Heart right ventricle (tissue), 16 donors: ENCODE measurements around the gene RBM27. TPM values are rescaled to one million over a fixed set of nuclear protein-coding genes. Genes with fewer than 3 reads are reported as not detected.
A peak's percentile ranks its signal among the peaks of the same experiment; 100 is the strongest.
"Not testable (repeated sequence)": the region's sequence is repeated elsewhere in the genome, so short reads cannot be mapped to it uniquely, and the experiment has no call there.

ENCODE experiments used
- ATAC-seq, 8 donors: fragments of 200-7000 bp; cut with Tn5 transposase; one replicate each; pipeline ENCODE4 v1.9.1; 2020; ENCODE audit warnings: mild to moderate bottlenecking in 8 of 8, moderate library complexity in 8 of 8, moderate number of reproducible peaks in 1 of 8
- DNase-seq, 2 donors: peaks; one replicate each; pipeline ENCODE4 v3.0.0-alpha.2; 2020
- H3K27ac ChIP-seq, 10 donors: fragments of 200-600 bp; sonication (generic) in 2 of 10; one replicate each; pipeline versions ENCODE4 v1.5.0 to v1.8.0; 2020 to 2022; ENCODE audit warnings: mild to moderate bottlenecking in 3 of 10
- H3K27me3 ChIP-seq, 7 donors: fragments of 200-600 bp; one replicate each; pipeline ENCODE4 v1.8.0; 2021 to 2022; ENCODE audit warnings: mild to moderate bottlenecking in 2 of 7
- H3K36me3 ChIP-seq, 9 donors: fragments of 200-600 bp; sonication (generic) in 1 of 9; one replicate each; pipeline versions ENCODE4 v1.5.0 to v1.8.0; 2020 to 2022; ENCODE audit warnings: mild to moderate bottlenecking in 2 of 9
- H3K4me1 ChIP-seq, 9 donors: fragments of 200-600 bp; sonication (generic) in 1 of 9; one replicate each; pipeline versions ENCODE4 v1.5.0 to v1.8.0; 2020 to 2022; ENCODE audit warnings: mild to moderate bottlenecking in 4 of 9
- H3K4me3 ChIP-seq, 10 donors: fragments of 200-600 bp; sonication (generic) in 2 of 10; one replicate each; pipeline versions ENCODE4 v1.5.0 to v1.8.0; 2020 to 2022; ENCODE audit warnings: mild to moderate bottlenecking in 7 of 10, moderate library complexity in 2 of 10
- H3K9me3 ChIP-seq, 11 donors: fragments of 200-600 bp in 10 of 11; sonication (generic) in 2 of 11; one replicate each; pipeline versions ENCODE4 v1.5.0 to v1.8.0; 2013 to 2022; ENCODE audit warnings: mild to moderate bottlenecking in 2 of 11, control low read depth in 1 of 11, moderate library complexity in 1 of 11
- CTCF ChIP-seq, 9 donors: fragments of 200-600 bp; sonication (generic) in 2 of 9; IDR thresholded peaks; one replicate each; pipeline versions ENCODE4 v1.5.0 to v1.8.0; 2021 to 2022; ENCODE audit warnings: antibody characterized with exemption in 9 of 9, mild to moderate bottlenecking in 5 of 9, moderate library complexity in 1 of 9
- WGBS, 2 donors: extraction: QIAGEN DNeasy Blood & Tissue Kit; methylation state at CpG; one replicate each; pipeline ENCODE4 v1.1.7; 2013; ENCODE audit warnings: inconsistent platforms in 1 of 2; 5-methylcytosine and 5-hydroxymethylcytosine counted together
- intact Hi-C, 10 donors: fragments of 100-400 bp; cut with DNase I; formaldehyde crosslinking; loops; one replicate each; pipeline versions ENCODE4 v1.11.1 to v1.14.2; 2022
- polyA plus RNA-seq, 2 donors: library from polyadenylated mRNA; stranded (reverse); fragments of 200-250 nt; gene quantifications; one replicate each; pipeline ENCODE4 v1.2.3, GENCODE V29; 2013
- total RNA-seq, 10 donors: library from RNA; stranded (reverse); fragmentation: NEBNext Ultra II Directional in 3 of 10; extraction: Animal tissue kit (Norgen Biotek cat#: 25700) in 3 of 10; gene quantifications; one replicate each; pipeline versions ENCODE4 v1.2.1 to v1.2.4, GENCODE V29; 2021 to 2023
- donor health status: Arrhythmogenic right ventricular cardiomyopathy.
- donor health status: ischemic (EF 13 %, LVEDD 7.1; RV severe dilation, severe dysfunction).
- donor health status: healthy with polysubstance abuse.
- donor health status: DM: no; HTN: yes; CAD: no.
- donor health status: DM: no; HTN: no; CAD: no.
- donor health status: ischemic (EF 25% LVEDD 6.9; RV normal size, moderate dysfunction).
- donor health status: ischemic (EF 25% LVEDD 5.7; RV mildly dilated, moderate dysfunction).
- donor health status: healthy.
- donor health status: DM: yes; HTN: yes; CAD: no.
- donor health status: Ischemic cardiomyopathy.
- donor health status: ischemic (EF 35%, LVEDD 5.7; RV mildly dilated, moderate dysfunction).
- donor health status: nonischemic (EF 11% LVEDD 7.7; RV severe dilation, severe dysfunction).
- donor health status: DM: yes; HTN: yes; CAD: no.
- donor health status: PGD.
- donor health status: ischemic (EF 29% LVEDD 5.4; RV normal size, mild dysfunction).
- donor health status: nonischemic (EF 23%, LVEDD 6.1; RV moderate dilation, normal function).

Gene RBM27
- total and polyA plus RNA-seq, 12 donors, result 4.0 to 21.5 (median 15.2) TPM

GRCh38 chr5:146176805-146177204 lies 26.6 kb upstream of the RBM27 start:
- peaks cover 0 to 18% (median 12%) of the 10 kb centered on the region in 9 donors for H3K4me1 ChIP-seq
- intact Hi-C loops, result no loop called here
- H3K27me3 ChIP-seq, result no peaks in the 10 kb centered on the region
- peaks cover 0 to 74% (median 13%) of the 10 kb centered on the region in 9 donors for H3K36me3 ChIP-seq
- H3K27ac ChIP-seq, result no peak overlapping the region
- no peak for TF ChIP-seq CTCF (IDR thresholded peaks at IDR 0.05)
- 93 to 94% methylated on average over 5 of the region's 5 CpGs for WGBS, 2 donors
- ATAC-seq (no peak), DNase-seq (no peak)
- H3K4me3 ChIP-seq, result no peak overlapping the region
- no peaks in the 10 kb centered on the region for H3K9me3 ChIP-seq

- Histone ChIP-seq H3K27me3 (no peaks in the 10 kb centered on the region), H3K9me3 (no peaks in the 10 kb centered on the region), H3K4me1 (peaks cover 0 to 24% (median 18%) of the 10 kb centered on the region in 9 donors), H3K27ac (no peak overlapping the region), H3K4me3 (no peak overlapping the region), H3K36me3 (peaks cover 0 to 45% (median 10%) of the 10 kb centered on the region in 9 donors)
- DNase-seq (no peak), ATAC-seq (no peak)
- no peak for TF ChIP-seq CTCF (IDR thresholded peaks at IDR 0.05)
- intact Hi-C loops, result loop anchor here in 3 of 10 donors (10.0 kb wide), 1 partner anchor 245 kb away; no protein-coding TSS in a partner anchor
- WGBS, 2 donors, result 90 to 100% methylated on average over 1 of the region's 1 CpG
These were observed 23.7 kb upstream of the RBM27 start for GRCh38 chr5:146179696-146180095.

- intact Hi-C loops, result loop anchor here in 3 of 10 donors (10.0 kb wide), 1 partner anchor 241 kb away; no protein-coding TSS in a partner anchor
- peak overlapping the region in 9 of 10 donors; percentile 48 to 84 (median 68) for H3K4me3 ChIP-seq
- H3K4me1 ChIP-seq, result peaks cover 0 to 24% (median 18%) of the 10 kb centered on the region in 9 donors
- H3K27me3 ChIP-seq, ATAC-seq, H3K9me3 ChIP-seq, DNase-seq: not testable (repeated sequence)
- WGBS, 2 donors, result 92 to 95% methylated on average over 21 of the region's 21 CpGs
- peak overlapping the region in 4 of 10 donors; percentile 77 to 84 (median 81) for H3K27ac ChIP-seq
- peaks cover 0 to 17% (median 0%) of the 10 kb centered on the region in 9 donors for H3K36me3 ChIP-seq
These were observed 20.0 kb upstream of the RBM27 start for GRCh38 chr5:146183403-146183802.

GRCh38 chr5:146185161-146185560 lies 18.2 kb upstream of the RBM27 start:
- ATAC-seq (no peak), DNase-seq (no peak)
- intact Hi-C loops, result loop anchor here in 3 of 10 donors (10.0 kb wide), 1 partner anchor 240 kb away; no protein-coding TSS in a partner anchor
- H3K27me3 ChIP-seq, result no peaks in the 10 kb centered on the region
- peaks cover 0 to 4% (median 0%) of the 10 kb centered on the region in 9 donors for H3K36me3 ChIP-seq
- H3K4me1 ChIP-seq, result peaks cover 0 to 20% (median 16%) of the 10 kb centered on the region in 9 donors
- TF ChIP-seq CTCF (IDR thresholded peaks at IDR 0.05), result no peak
- 66 to 86% methylated on average over 2 of the region's 2 CpGs for WGBS, 2 donors
- no peaks in the 10 kb centered on the region for H3K9me3 ChIP-seq
- no peak overlapping the region for H3K4me3 ChIP-seq
- H3K27ac ChIP-seq, result no peak overlapping the region

- ATAC-seq (no peak), DNase-seq (no peak)
- no peak overlapping the region for H3K27ac ChIP-seq
- H3K36me3 ChIP-seq, result no peaks in the 10 kb centered on the region
- H3K27me3 ChIP-seq, result peaks cover 0 to 6% (median 0%) of the 10 kb centered on the region in 7 donors
- peaks cover 0 to 2% (median 0%) of the 10 kb centered on the region in 9 donors for H3K4me1 ChIP-seq
- H3K9me3 ChIP-seq, result no peaks in the 10 kb centered on the region
- no peak overlapping the region for H3K4me3 ChIP-seq
- WGBS, 2 donors, result 80 to 88% methylated on average over 1 of the region's 1 CpG
- intact Hi-C loops, result loop anchor here in 3 of 10 donors (10.0 kb wide), 1 partner anchor 236 kb away; no protein-coding TSS in a partner anchor
- no peak for TF ChIP-seq CTCF (IDR thresholded peaks at IDR 0.05)
These were observed 15.0 kb upstream of the RBM27 start for GRCh38 chr5:146188358-146188757.
